Neutrophil (primary cell): ENCODE measurements around the gene SLC22A12.

Experiments used
- H3K27ac ChIP-seq: fragments of 200-600 bp; sonication (generic); 2 replicates; pipeline ENCODE4 v1.5.1; 2016; ENCODE audit warnings: mild to moderate bottlenecking, moderate library complexity
- H3K27me3 ChIP-seq: fragments of 200-600 bp; sonication (generic); 2 replicates; pipeline ENCODE4 v1.6.0; 2016; ENCODE audit warnings: mild to moderate bottlenecking
- H3K36me3 ChIP-seq: fragments of 200-600 bp; sonication (generic); 2 replicates; pipeline ENCODE4 v1.5.1; 2017
- H3K4me1 ChIP-seq, 2 experiments: fragments of 200-600 bp in 1 of 2; sonication (generic) in 1 of 2; 1 replicate in 1 of 2; 2 replicates in 1 of 2; pipeline versions ENCODE4 v1.5.1 to v1.6.1; 2013 to 2016; ENCODE audit warnings: low read depth in 1 of 2, low read length in 1 of 2, mild to moderate bottlenecking in 1 of 2, moderate library complexity in 1 of 2; ENCODE audit not compliant: control insufficient read depth in 1 of 2, insufficient read depth in 1 of 2
- H3K4me3 ChIP-seq, 2 experiments: fragments of 200-600 bp in 1 of 2; sonication (generic) in 1 of 2; 1 replicate in 1 of 2; 2 replicates in 1 of 2; pipeline ENCODE4 v1.5.1; 2013 to 2016; ENCODE audit warnings: low read depth in 1 of 2, low read length in 1 of 2, mild to moderate bottlenecking in 1 of 2, moderate library complexity in 1 of 2
- H3K9me3 ChIP-seq: fragments of 200-600 bp; sonication (generic); 2 replicates; pipeline ENCODE4 v1.5.1; 2016
- CTCF ChIP-seq: fragments of 200-600 bp; sonication (generic); IDR thresholded peaks from 2 replicates; pipeline ENCODE4 v1.5.1; 2016; ENCODE audit warnings: antibody characterized with exemption

SLC22A12 gene

GRCh38 chr11:64572143-64572542 lies 18.9 kb upstream of the SLC22A12 start:
- H3K4me1 ChIP-seq = peaks cover 7 to 8% of the 10 kb centered on the region in 2 experiments
- H3K9me3 ChIP-seq = no peaks in the 10 kb centered on the region
- H3K4me3 ChIP-seq = no peak overlapping the region
- H3K27me3 ChIP-seq = no peaks in the 10 kb centered on the region
- no peaks in the 10 kb centered on the region for H3K36me3 ChIP-seq
- H3K27ac ChIP-seq = no peak overlapping the region
- TF ChIP-seq CTCF = no peak

GRCh38 chr11:64577202-64577601 lies 13.8 kb upstream of the SLC22A12 start:
- no peak overlapping the region for H3K4me3 ChIP-seq
- TF ChIP-seq CTCF = no peak
- no peaks in the 10 kb centered on the region for H3K36me3 ChIP-seq
- H3K9me3 ChIP-seq = no peaks in the 10 kb centered on the region
- no peak overlapping the region for H3K27ac ChIP-seq
- no peaks in the 10 kb centered on the region for H3K27me3 ChIP-seq
- no peaks in the 10 kb centered on the region for H3K4me1 ChIP-seq

- no peak for TF ChIP-seq CTCF
- H3K4me1 ChIP-seq = no peaks in the 10 kb centered on the region
- H3K27me3 ChIP-seq = no peaks in the 10 kb centered on the region
- H3K9me3 ChIP-seq = no peaks in the 10 kb centered on the region
- H3K36me3 ChIP-seq = no peaks in the 10 kb centered on the region
- no peak overlapping the region for H3K27ac ChIP-seq
- H3K4me3 ChIP-seq = no peak overlapping the region
Observed at GRCh38 chr11:64580412-64580811, 10.6 kb upstream of the SLC22A12 start.

- no peaks in the 10 kb centered on the region for H3K36me3 ChIP-seq
- no peak overlapping the region for H3K27ac ChIP-seq
- no peaks in the 10 kb centered on the region for H3K9me3 ChIP-seq
- no peaks in the 10 kb centered on the region for H3K27me3 ChIP-seq
- H3K4me1 ChIP-seq = no peaks in the 10 kb centered on the region
- TF ChIP-seq CTCF = no peak
- no peak overlapping the region for H3K4me3 ChIP-seq
Observed at GRCh38 chr11:64581057-64581523, 9.9 kb upstream of the SLC22A12 start.

- no peaks in the 10 kb centered on the region for H3K9me3 ChIP-seq
- no peaks in the 10 kb centered on the region for H3K4me1 ChIP-seq
- no peaks in the 10 kb centered on the region for H3K27me3 ChIP-seq
- TF ChIP-seq CTCF = no peak
- H3K36me3 ChIP-seq = no peaks in the 10 kb centered on the region
- H3K4me3 ChIP-seq = no peak overlapping the region
- H3K27ac ChIP-seq = no peak overlapping the region
Observed at GRCh38 chr11:64582885-64583284, 8.1 kb upstream of the SLC22A12 start.
